CD8-positive, alpha-beta memory T cell (primary cell): ENCODE results near the gene DIRAS2. TPM values are rescaled to one million over a fixed set of nuclear protein-coding genes. Genes with fewer than 3 reads are reported as not detected.

ENCODE experiments used
- CTCF ChIA-PET: fragments of 350-600 bp; sonication (Branson Sonifier 250); formaldehyde crosslinking; loops from one replicate; lab custom pipeline; 2021; ENCODE audit warnings: antibody characterized with exemption; lab: Charles Lee
- POLR2A ChIA-PET: fragments of 350-600 bp; sonication (Branson Sonifier 250); formaldehyde crosslinking; loops from one replicate; lab custom pipeline; 2021; ENCODE audit warnings: antibody characterized with exemption; lab: Charles Lee
- DNase-seq, 5 donors: peaks; one replicate each; pipeline versions ENCODE4 v3.0.0 to v3.0.0-alpha.2; 2020 to 2022; ENCODE audit warnings: mixed read lengths in 1 of 5
- H3K27ac ChIP-seq: one replicate; pipeline ENCODE4 v1.7.0; 2013; ENCODE audit warnings: low read depth, mild to moderate bottlenecking, low read length, moderate library complexity
- H3K27me3 ChIP-seq: 2 replicates; pipeline ENCODE4 v1.7.0; 2013; ENCODE audit warnings: low read length, mild to moderate bottlenecking; ENCODE audit not compliant: insufficient read depth, poor library complexity, severe bottlenecking
- H3K36me3 ChIP-seq: 2 replicates; pipeline ENCODE4 v1.7.0; 2013; ENCODE audit warnings: mild to moderate bottlenecking, low read length, moderate library complexity; ENCODE audit not compliant: insufficient read depth
- H3K4me1 ChIP-seq: 2 replicates; pipeline ENCODE4 v1.7.0; 2013; ENCODE audit warnings: mild to moderate bottlenecking, low read length, moderate library complexity; ENCODE audit not compliant: insufficient read depth
- H3K4me3 ChIP-seq: 2 replicates; pipeline ENCODE4 v1.7.0; 2013; ENCODE audit warnings: mild to moderate bottlenecking, low read length
- H3K9me3 ChIP-seq: 2 replicates; pipeline ENCODE4 v1.7.0; 2013; ENCODE audit warnings: mild to moderate bottlenecking, low read length
- H3K27ac Mint-ChIP-seq, 8 donors: one replicate each; pipeline ENCODE4 v1.8.0; 2020 to 2021; ENCODE audit warnings: mixed read lengths in 8 of 8, mild to moderate bottlenecking in 6 of 8, inconsistent platforms in 3 of 8, moderate library complexity in 3 of 8
- H3K27me3 Mint-ChIP-seq, 2 donors: one replicate each; pipeline ENCODE4 v1.8.0; 2020 to 2021; ENCODE audit warnings: mixed read lengths in 2 of 2, mild to moderate bottlenecking in 1 of 2, moderate library complexity in 1 of 2
- H3K36me3 Mint-ChIP-seq, 3 donors: one replicate each; pipeline ENCODE4 v1.8.0; 2020 to 2021; ENCODE audit warnings: mixed read lengths in 3 of 3, inconsistent platforms in 1 of 3, mild to moderate bottlenecking in 1 of 3
- H3K4me1 Mint-ChIP-seq, 3 donors: one replicate each; pipeline ENCODE4 v1.8.0; 2020 to 2021; ENCODE audit warnings: mixed read lengths in 3 of 3, inconsistent platforms in 1 of 3, mild to moderate bottlenecking in 1 of 3
- H3K4me3 Mint-ChIP-seq, 7 donors: one replicate each; pipeline ENCODE4 v1.8.0; 2020 to 2021; ENCODE audit warnings: mixed read lengths in 7 of 7, mild to moderate bottlenecking in 6 of 7, moderate library complexity in 4 of 7, inconsistent platforms in 2 of 7
- H3K9me3 Mint-ChIP-seq, 5 donors: one replicate each; pipeline ENCODE4 v1.8.0; 2020 to 2022; ENCODE audit warnings: mixed read lengths in 5 of 5, mild to moderate bottlenecking in 3 of 5, moderate library complexity in 2 of 5, inconsistent platforms in 1 of 5
- polyA plus RNA-seq: library from polyadenylated mRNA; unstranded; fragments of 300-500 nt; fragmentation: Illumina TruSeq; gene quantifications from one replicate; pipeline ENCODE4 v1.2.3, GENCODE V29; 2021
- total RNA-seq, 2 experiments: library from RNA; stranded (reverse); gene quantifications; one replicate each; pipeline ENCODE4 v1.2.3, GENCODE V29; 2021

The DIRAS2 gene
- total and polyA plus RNA-seq, 3 experiments from 2014 or later = not detected

DNA sequence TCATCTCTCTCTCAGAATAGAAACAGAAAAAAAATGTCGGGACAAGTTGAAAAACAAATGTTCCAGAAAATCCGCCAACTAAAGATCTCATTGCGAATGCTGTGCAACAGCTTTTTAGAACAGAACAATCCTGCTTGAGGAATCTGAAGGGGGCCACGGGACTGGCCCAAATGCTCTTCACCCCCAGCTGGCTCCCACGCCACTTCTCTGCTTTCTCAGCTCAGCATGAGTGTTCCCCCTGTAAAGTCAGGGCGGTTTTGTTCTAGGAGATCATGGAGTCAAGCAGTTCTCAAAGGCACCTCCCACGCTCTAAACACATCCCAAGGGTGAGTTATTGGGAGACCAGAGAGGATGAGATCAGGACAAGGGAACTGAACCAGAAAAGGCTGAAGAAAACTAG, 31.5 kb downstream of the DIRAS2 start:
- CTCF ChIA-PET = no interaction called here

DNA sequence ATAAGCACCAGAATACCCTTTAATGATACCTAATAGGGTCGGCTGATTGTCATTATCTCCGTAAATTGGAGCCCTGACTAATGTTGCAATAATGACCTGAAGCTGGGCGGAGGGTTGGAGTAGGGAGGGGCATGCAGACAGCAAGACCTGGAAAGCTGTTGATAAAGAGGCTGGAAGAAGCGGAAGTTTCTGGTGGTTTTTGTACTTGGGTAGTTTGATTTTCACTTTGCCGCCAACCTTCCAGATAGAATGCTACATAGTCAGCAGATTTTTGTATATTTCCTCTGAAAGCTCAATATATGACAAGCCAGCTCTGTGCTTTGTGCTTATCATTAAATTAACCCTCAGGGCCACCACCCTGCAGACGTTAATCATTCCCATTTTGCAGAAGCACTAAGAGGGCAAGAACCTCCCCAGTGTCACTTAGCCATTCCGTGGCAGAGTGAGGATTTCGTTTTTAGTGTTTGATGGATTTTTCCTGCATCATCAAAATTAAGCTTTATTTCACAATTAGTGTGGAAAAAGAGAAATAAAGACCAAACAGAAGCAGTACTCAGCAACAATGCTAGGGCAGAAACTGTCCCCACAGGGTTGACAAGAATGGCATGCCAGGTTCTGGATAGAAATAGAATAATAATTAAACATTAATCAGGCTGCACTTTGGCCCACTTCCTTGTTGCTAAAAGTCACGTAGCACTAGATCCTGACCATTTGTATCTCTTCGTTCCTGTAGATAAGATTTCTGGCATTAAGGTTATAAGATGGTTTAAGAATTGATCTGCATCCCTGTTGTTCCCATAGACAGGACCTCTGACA, 34.7 kb downstream of the DIRAS2 start:
- H3K36me3 Mint-ChIP-seq = no peaks in the 10 kb centered on the region
- no peak overlapping the region for H3K4me3 Mint-ChIP-seq
- POLR2A ChIA-PET = no interaction called here
- Histone ChIP-seq H3K4me3 (no peak overlapping the region), H3K36me3 (no peaks in the 10 kb centered on the region), H3K9me3 (no peaks in the 10 kb centered on the region), H3K4me1 (no peaks in the 10 kb centered on the region), H3K27me3 (no peaks in the 10 kb centered on the region), H3K27ac (no peak overlapping the region)
- H3K27me3 Mint-ChIP-seq = peaks cover 4 to 30% of the 10 kb centered on the region in 2 donors
- no peaks in the 10 kb centered on the region for H3K9me3 Mint-ChIP-seq
- no peak for DNase-seq
- H3K4me1 Mint-ChIP-seq = no peaks in the 10 kb centered on the region
- CTCF ChIA-PET = no interaction called here
- H3K27ac Mint-ChIP-seq = no peak overlapping the region

More for the DNA sequence above, 31.5 kb downstream of the DIRAS2 start:
- DNase-seq = no peak
- Histone ChIP-seq H3K27me3 (no peaks in the 10 kb centered on the region), H3K4me3 (no peak overlapping the region), H3K4me1 (no peaks in the 10 kb centered on the region), H3K27ac (no peak overlapping the region), H3K9me3 (no peaks in the 10 kb centered on the region), H3K36me3 (no peaks in the 10 kb centered on the region)
- Mint-ChIP-seq H3K36me3 (no peaks in the 10 kb centered on the region), H3K27me3 (peaks cover 7 to 34% of the 10 kb centered on the region in 2 donors), H3K4me3 (no peak overlapping the region), H3K4me1 (no peaks in the 10 kb centered on the region), H3K27ac (no peak overlapping the region), H3K9me3 (peaks cover 0 to 3% (median 0%) of the 10 kb centered on the region in 5 donors)
- POLR2A ChIA-PET = no interaction called here

DNA sequence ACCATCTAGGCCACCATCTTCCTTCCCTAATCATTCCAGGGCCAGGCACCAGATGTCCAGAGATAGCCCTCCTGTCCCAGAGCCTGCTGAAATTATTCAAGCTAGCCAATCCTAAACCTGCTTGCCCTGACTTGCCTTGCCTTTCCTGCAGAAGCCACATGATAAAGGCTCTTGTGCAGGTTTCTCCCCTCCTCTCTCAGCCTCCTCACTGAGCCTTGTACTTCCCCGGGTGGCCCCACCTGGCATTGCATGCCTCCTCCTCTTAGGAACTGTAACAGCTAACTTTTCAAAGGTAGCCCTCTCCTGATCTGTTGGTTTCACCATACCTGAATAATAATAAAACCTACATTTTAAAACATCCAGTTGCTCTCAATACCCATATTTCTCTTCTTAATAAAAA, 42.6 kb downstream of the DIRAS2 start:
- Histone ChIP-seq H3K4me1 (no peaks in the 10 kb centered on the region), H3K27ac (no peak overlapping the region), H3K4me3 (no peak overlapping the region), H3K36me3 (no peaks in the 10 kb centered on the region), H3K27me3 (no peaks in the 10 kb centered on the region), H3K9me3 (no peaks in the 10 kb centered on the region)
- Mint-ChIP-seq H3K27me3 (peaks cover 4 to 30% of the 10 kb centered on the region in 2 donors), H3K27ac (peak overlapping the region in 1 of 8 donors; percentile 16), H3K36me3 (no peaks in the 10 kb centered on the region), H3K9me3 (no peaks in the 10 kb centered on the region), H3K4me3 (no peak overlapping the region), H3K4me1 (no peaks in the 10 kb centered on the region)
- DNase-seq = no peak
- ChIA-PET POLR2A (no interaction called here), CTCF (no interaction called here)

DNA sequence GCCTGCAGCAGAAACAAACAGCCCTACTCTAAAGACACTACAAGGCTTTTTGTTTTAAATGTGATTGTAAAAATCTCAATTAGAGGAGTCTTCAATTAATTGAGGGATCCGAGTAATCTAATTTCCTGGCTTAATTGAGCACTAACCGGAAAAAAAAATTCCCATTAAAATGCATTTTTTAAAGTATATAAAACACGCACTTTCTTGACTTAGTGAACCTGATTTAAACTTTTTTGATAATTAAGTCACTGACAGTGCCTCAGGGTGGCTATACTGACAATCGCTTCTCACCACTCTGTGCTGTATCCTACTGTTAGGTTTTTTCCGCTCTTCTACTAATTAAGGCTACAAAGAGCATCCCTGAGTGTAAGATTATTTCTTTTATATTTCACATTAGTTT, 44.4 kb downstream of the DIRAS2 start:
- H3K27me3 ChIP-seq = peaks cover 5% of the 10 kb centered on the region
- Mint-ChIP-seq H3K9me3 (no peaks in the 10 kb centered on the region), H3K27ac (no peak overlapping the region), H3K36me3 (no peaks in the 10 kb centered on the region), H3K4me1 (no peaks in the 10 kb centered on the region), H3K4me3 (no peak overlapping the region), H3K27me3 (peaks cover 4 to 26% of the 10 kb centered on the region in 2 donors)
- no peak for DNase-seq
- CTCF ChIA-PET = no interaction called here
- H3K4me1 ChIP-seq = no peaks in the 10 kb centered on the region
- H3K9me3 ChIP-seq = no peaks in the 10 kb centered on the region
- POLR2A ChIA-PET = no interaction called here
- no peak overlapping the region for H3K4me3 ChIP-seq
- no peak overlapping the region for H3K27ac ChIP-seq
- no peaks in the 10 kb centered on the region for H3K36me3 ChIP-seq

DNA sequence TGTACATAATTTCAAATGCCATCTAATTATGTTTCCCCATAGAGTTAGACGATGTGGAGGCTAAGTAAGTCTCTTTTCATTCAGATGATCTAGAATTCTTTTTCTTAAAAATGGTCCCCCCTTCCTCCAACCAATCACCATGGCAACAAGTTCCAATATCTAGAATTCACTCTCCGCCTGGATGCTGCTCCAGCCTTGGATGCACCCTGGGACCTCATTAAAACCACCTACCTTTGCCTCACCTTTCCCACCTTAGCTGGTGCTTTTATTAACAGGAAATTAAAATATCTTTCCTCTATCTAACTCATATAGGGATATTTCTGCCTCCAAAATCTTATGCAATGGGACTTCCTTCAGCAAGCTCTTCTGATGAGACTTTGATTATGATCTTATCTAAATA, 49.0 kb downstream of the DIRAS2 start:
- H3K4me1 Mint-ChIP-seq = no peaks in the 10 kb centered on the region
- Histone ChIP-seq H3K36me3 (no peaks in the 10 kb centered on the region), H3K9me3 (no peaks in the 10 kb centered on the region), H3K27me3 (peaks cover 5% of the 10 kb centered on the region), H3K27ac (no peak overlapping the region), H3K4me1 (no peaks in the 10 kb centered on the region), H3K4me3 (no peak overlapping the region)
- H3K4me3 Mint-ChIP-seq = no peak overlapping the region
- no peak overlapping the region for H3K27ac Mint-ChIP-seq
- DNase-seq = no peak
- H3K9me3 Mint-ChIP-seq = peaks cover 0 to 5% (median 0%) of the 10 kb centered on the region in 5 donors
- H3K27me3 Mint-ChIP-seq = peaks cover 2 to 6% of the 10 kb centered on the region in 2 donors
- ChIA-PET POLR2A (no interaction called here), CTCF (no interaction called here)
- H3K36me3 Mint-ChIP-seq = no peaks in the 10 kb centered on the region

DNA sequence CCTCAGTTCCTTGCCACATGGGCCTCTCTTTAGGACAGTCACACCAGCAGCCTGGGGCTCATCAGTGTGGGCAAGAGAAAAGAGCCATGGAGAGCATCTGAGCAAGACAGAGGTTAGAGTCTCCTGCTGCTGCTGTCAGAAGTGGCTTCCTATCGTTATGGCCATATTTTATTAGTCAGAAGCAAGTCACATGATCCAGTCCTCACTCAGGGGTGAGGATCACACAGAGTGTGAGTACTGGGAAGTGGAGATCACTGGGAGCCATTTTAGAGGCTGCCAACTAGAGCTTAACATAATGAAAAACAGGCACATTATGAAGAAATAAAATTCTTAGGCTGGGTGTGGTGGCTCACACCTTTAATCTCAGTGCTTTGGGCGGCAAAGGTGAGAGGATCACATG, 62.0 kb downstream of the DIRAS2 start:
- H3K4me1 Mint-ChIP-seq = no peaks in the 10 kb centered on the region
- ChIA-PET POLR2A (no interaction called here), CTCF (no interaction called here)
- H3K4me3 ChIP-seq = no peak overlapping the region
- H3K36me3 ChIP-seq = no peaks in the 10 kb centered on the region
- DNase-seq = no peak
- no peaks in the 10 kb centered on the region for H3K4me1 ChIP-seq
- H3K27me3 Mint-ChIP-seq = peaks cover 3 to 9% of the 10 kb centered on the region in 2 donors
- H3K27ac Mint-ChIP-seq = no peak overlapping the region
- H3K27me3 ChIP-seq = no peaks in the 10 kb centered on the region
- H3K36me3 Mint-ChIP-seq = no peaks in the 10 kb centered on the region
- H3K9me3 ChIP-seq = no peaks in the 10 kb centered on the region
- peaks cover 0 to 2% (median 0%) of the 10 kb centered on the region in 5 donors for H3K9me3 Mint-ChIP-seq
- H3K4me3 Mint-ChIP-seq = no peak overlapping the region
- no peak overlapping the region for H3K27ac ChIP-seq

DNA sequence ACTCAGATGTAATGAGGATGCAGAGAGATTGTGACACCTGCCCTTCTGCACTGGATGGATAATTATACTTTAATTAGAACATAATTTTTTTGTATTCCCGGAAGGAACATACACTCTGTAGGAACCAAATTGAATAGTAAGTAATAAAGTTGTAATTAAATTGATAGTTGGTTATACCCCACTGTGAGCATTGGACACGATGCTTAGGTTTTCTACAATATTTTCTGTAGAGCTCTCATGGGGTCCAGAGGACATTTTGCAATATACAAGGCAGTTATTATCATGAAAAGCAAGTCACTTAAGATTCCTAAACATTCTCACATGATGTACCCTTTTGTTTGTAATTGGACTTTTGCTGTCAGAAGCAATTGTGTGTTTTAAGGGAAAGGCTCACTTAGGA, 63.4 kb downstream of the DIRAS2 start:
- Mint-ChIP-seq H3K36me3 (no peaks in the 10 kb centered on the region), H3K27ac (no peak overlapping the region), H3K9me3 (peaks cover 0 to 2% (median 0%) of the 10 kb centered on the region in 5 donors), H3K27me3 (peaks cover 3 to 12% of the 10 kb centered on the region in 2 donors), H3K4me3 (no peak overlapping the region), H3K4me1 (no peaks in the 10 kb centered on the region)
- ChIA-PET CTCF (no interaction called here), POLR2A (no interaction called here)
- no peaks in the 10 kb centered on the region for H3K27me3 ChIP-seq
- no peaks in the 10 kb centered on the region for H3K9me3 ChIP-seq
- no peak overlapping the region for H3K27ac ChIP-seq
- H3K36me3 ChIP-seq = no peaks in the 10 kb centered on the region
- DNase-seq = no peak
- no peak overlapping the region for H3K4me3 ChIP-seq
- no peaks in the 10 kb centered on the region for H3K4me1 ChIP-seq

DNA sequence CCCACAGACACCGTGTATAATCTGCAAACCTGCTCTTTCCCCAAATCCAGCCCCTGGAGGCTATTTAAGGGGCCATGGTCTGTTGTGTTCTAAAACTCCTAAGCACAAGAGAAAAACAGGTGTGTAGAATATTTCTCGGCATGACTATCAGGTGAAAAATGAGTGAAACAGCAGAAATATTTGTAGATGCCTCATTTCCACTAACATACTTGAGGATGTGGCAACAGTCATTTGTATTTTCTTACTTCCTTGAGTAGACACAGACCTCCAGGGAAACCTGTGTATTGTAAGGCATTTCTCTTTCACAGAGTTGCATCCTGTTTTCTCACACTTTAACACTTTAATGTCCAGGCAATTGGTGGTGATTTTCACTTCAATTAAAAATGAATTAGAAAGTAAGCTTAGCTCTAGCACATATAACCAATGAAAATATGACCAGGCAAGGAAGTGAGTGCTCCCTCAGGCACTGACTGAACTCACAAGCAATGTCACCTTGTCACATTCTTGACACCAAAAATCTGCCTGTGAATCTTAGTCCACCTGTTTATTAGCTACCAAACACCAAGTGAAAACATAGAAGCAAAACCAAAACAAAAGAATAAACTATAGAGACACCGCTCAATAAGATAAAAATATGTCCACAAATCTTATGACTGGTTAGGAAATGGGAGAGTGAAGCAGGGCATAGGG, 64.4 kb downstream of the DIRAS2 start:
- H3K27me3 Mint-ChIP-seq = peaks cover 3 to 12% of the 10 kb centered on the region in 2 donors
- POLR2A ChIA-PET = no interaction called here
- no peaks in the 10 kb centered on the region for H3K27me3 ChIP-seq
- H3K4me3 Mint-ChIP-seq = no peak overlapping the region
- H3K9me3 ChIP-seq = no peaks in the 10 kb centered on the region
- peaks cover 0 to 2% (median 0%) of the 10 kb centered on the region in 5 donors for H3K9me3 Mint-ChIP-seq
- H3K4me1 ChIP-seq = no peaks in the 10 kb centered on the region
- no peak overlapping the region for H3K27ac Mint-ChIP-seq
- CTCF ChIA-PET = no interaction called here
- DNase-seq = no peak
- no peak overlapping the region for H3K4me3 ChIP-seq
- H3K27ac ChIP-seq = no peak overlapping the region
- no peaks in the 10 kb centered on the region for H3K4me1 Mint-ChIP-seq
- H3K36me3 Mint-ChIP-seq = no peaks in the 10 kb centered on the region
- H3K36me3 ChIP-seq = no peaks in the 10 kb centered on the region
